Activated naive CD4-positive, alpha-beta T cell (primary cell): ENCODE measurements around the gene PRPSAP1.
"Not testable (repeated sequence)": the region's sequence is repeated elsewhere in the genome, so short reads cannot be mapped to it uniquely, and the experiment has no call there.

Experiments used
- DNase-seq, 4 experiments: peaks; one replicate each; lab custom pipeline; 2025; lab: John Stamatoyannopoulos, UW

PRPSAP1 gene

GRCh38 chr17:76318586-76318985, 35.1 kb downstream of the PRPSAP1 start:
- DNase-seq, result no peak

GRCh38 chr17:76317535-76317934, 36.2 kb downstream of the PRPSAP1 start:
- no peak for DNase-seq

- no peak for DNase-seq
Observed at GRCh38 chr17:76314392-76315227, 39.1 kb downstream of the PRPSAP1 start.

DNA sequence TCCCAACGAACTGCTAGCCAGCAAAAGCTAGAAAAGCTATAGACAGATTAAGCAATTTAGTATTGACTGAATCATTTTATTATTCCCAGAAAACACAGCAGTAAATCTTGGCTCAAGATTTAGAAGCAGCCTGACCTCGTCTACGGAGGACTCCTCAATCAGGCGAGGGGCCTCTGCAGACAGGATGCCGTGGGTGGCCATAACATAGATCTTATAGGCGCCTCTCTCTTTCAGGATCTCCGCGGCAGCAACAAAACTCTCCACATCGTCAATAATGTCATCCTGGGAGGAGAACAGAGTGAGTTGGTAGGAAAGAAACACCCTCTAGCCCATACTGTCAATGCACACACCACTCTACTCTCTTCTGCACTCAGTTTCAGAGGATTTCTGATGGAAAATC, 41.0 kb downstream of the PRPSAP1 start:
- DNase-seq, result no peak

- DNase-seq, result no peak
Observed at GRCh38 chr17:76309461-76309860, 44.3 kb downstream of the PRPSAP1 start.

DNA sequence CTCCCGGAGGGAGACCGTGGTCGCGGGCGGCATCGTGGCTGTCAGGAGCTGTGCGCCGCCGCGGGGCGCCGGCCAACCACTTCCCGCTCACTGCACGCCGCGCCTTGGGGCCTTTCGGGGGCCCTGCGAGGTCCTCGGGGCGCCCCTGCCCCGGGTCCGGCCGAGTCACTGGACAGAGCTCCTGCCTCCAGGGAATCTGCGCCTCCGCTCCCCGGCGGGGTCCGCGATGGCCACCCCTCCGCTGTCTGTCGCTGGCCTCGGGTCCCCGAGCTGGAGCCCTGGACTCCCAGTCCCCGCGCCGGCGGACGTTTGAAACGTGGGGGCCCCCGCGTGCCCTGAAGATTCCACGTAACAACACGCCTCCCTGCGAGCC, 45.8 kb downstream of the PRPSAP1 start, which contains the start of gene QRICH2:
Gene QRICH2, minus strand, starts transcription at position 311 of the 373 bp plus-strand sequence. Its CDS starts 278 bp downstream, at position 33.
- DNase-seq, result no peak

DNA sequence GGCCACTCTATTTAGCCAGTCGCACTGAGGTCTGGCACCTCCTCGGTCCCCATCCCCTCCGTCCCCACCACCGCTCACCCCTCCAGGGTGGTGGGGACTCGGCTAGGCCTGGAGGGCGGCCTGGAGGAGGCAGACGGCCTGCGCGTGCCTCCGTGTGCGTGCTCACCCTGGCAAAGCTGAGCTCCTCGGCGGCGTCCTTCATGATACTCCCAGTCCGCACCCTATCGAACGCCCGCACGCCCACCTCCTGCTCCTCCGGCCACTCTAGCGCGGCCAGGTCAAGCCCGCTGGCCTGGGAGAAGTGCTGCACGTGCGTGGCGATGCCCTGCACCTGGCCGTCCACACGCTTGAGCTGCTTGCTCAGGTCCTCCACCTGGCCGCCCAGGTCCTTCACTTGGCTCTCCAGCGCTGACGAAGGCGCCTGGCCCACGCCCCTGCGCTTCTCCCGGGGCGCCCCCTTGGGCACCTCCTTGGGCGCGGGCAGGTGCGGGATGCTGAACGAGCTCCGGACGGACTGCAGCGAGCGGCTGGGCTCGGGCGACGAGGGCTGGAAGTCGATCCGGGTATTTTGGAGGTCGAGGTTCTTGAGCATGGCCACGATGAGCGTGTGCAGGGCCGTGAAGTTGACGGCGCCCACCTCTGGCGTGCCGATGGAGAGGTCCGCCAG, 46.3 kb downstream of the PRPSAP1 start:
- no peak for DNase-seq

- DNase-seq, result not testable (repeated sequence)
Observed at GRCh38 chr17:76305135-76305454, 48.6 kb downstream of the PRPSAP1 start.

- DNase-seq, result no peak
Observed at GRCh38 chr17:76304226-76305134, 49.2 kb downstream of the PRPSAP1 start.

- DNase-seq, result no peak
Observed at GRCh38 chr17:76297436-76297835, 56.3 kb downstream of the PRPSAP1 start.

GRCh38 chr17:76296889-76297288, 56.8 kb downstream of the PRPSAP1 start:
- DNase-seq, result no peak

DNA sequence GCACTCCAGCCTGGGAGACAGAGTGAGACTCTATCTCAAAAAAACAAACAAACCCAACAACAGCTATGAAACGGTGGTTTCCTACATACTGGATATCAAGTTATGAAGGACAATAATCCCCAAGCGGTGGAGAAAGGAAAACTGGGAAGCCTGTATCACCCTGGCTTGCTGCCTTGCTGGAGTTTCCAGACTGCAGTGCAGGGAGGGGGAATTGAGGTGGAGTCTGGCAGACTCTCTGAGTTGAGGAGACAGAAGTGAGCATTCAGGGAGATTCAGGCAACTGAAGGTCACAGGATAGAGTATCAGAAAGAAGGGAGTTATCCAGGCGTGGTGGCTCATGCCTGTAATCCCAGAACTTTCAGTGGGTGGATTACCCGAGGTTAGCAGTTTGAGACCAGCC, 57.5 kb downstream of the PRPSAP1 start:
- no peak for DNase-seq

DNA sequence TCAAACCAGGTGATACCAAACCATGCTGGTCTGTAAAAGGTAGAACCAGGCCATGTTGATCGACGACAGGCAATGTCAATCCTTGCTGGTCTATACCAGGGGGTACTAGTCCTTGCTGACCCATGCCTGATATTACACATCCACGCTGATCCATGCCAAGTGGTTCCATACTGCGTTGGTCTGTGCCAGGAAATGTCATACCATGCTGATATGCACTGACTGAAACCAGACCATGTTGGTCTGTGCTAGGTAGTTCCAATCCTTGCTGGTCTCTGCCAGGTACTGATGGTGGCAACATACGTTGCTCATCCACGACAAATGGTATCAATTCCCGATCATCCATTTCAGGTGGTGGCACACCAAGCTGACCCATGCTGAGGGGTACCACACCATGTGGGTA, 60.6 kb downstream of the PRPSAP1 start:
- no peak for DNase-seq

- no peak for DNase-seq
Observed at GRCh38 chr17:76292567-76292966, 61.1 kb downstream of the PRPSAP1 start.

DNA sequence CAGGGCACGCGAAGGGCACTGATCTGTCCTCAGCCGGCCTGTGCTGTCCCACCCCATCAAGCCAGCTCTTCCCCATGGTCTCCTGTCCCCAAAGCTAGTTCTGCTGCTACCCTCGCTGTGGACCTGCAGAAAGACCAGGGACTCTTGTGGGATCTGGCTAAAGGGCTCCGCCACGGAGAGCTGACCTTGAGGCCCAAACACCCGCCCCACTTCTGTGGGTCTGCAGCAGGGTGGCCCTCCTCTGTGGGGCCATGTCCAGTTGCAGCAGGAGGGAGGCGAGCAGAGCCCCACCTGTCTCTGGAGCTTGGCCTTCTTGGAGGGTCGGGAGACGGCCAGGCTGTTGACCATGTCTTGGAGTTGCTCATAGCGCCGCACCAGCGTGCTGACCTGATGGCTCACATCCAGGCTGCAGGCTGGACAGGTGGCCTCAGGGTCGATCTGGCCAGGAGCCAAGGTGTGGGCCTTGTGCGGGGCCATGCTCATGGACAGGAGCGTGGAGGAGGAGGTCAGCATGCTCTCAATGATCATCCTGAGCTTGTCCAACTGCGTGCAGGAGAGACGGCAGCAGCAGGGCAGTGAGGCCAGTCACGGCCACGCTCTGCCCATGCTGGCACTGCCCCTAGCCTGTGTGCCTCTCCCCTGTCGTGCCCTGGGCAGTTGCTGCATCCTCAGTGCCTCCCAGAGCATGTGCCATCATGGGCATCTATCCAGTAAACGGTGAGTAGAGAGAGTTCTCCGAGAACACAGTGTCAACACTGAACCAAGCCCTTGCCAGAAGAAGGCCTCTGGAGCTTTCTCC, 71.9 kb downstream of the PRPSAP1 start:
- no peak for DNase-seq

GRCh38 chr17:76280650-76281049, 73.1 kb downstream of the PRPSAP1 start:
- DNase-seq, result no peak

GRCh38 chr17:76279742-76280287, 73.9 kb downstream of the PRPSAP1 start:
- DNase-seq, result no peak

DNA sequence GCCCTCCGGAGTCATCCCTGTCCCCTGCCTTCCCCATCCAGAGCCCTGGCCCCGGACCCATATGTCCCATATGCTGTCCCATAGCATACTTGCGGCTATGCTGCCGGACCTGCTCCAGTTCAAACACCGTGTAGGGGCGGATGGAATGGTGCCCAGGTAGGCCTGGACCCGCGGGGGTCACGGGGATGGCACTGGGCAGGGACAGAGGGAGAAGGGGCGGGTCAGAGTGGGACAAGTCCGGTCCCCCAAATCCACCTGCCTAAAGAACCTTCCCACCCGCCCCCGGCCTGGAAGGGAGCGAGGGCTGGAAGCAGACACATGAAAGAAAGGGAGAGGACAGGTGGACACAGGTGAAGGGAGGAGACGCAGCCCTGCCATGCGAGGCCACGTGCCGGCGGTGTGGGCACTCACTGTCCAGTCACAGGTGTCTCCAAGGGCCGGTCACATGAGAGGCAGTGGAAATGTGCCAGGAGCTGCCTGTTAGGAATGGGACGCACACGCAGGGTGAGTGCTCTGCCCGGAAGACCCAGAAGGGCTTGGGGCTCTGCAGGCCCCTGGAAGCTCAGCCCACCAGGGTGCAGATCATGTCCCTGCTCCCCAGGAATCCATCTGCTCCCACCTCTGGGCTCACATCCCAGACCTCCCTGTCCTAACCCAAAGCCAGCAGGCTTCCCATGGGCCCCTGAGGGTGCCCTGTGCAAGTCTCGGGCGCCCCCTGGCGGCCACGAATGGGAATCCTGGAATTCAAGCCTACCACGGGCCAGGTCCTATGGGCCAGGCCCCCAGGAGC, 74.6 kb downstream of the PRPSAP1 start:
- peak; percentile 68 to 84 (median 81) for DNase-seq

GRCh38 chr17:76278268-76278908, 75.3 kb downstream of the PRPSAP1 start:
- DNase-seq, result no peak
